HG02973 (cell line): ENCODE data around the gene XRRA1.
"Not testable (repeated sequence)": the region's sequence is repeated elsewhere in the genome, so short reads cannot be mapped to it uniquely, and the experiment has no call there.

Experiments
- ATAC-seq: cut with Tn5 transposase; IDR thresholded peaks from one replicate; pipeline ENCODE4 v1.9.1; 2021; ENCODE audit warnings: moderate library complexity; ENCODE audit not compliant: unreplicated experiment

Gene XRRA1

GRCh38 chr11:74839446-74839845, 109.4 kb downstream of the XRRA1 start:
- no peak for ATAC-seq

- ATAC-seq, result no peak
Observed at GRCh38 chr11:74838188-74838587, 110.7 kb downstream of the XRRA1 start.

GRCh38 chr11:74837191-74837590, 111.7 kb downstream of the XRRA1 start:
- ATAC-seq, result no peak

- ATAC-seq, result no peak
Observed at GRCh38 chr11:74826901-74827300, 122.0 kb downstream of the XRRA1 start.

DNA sequence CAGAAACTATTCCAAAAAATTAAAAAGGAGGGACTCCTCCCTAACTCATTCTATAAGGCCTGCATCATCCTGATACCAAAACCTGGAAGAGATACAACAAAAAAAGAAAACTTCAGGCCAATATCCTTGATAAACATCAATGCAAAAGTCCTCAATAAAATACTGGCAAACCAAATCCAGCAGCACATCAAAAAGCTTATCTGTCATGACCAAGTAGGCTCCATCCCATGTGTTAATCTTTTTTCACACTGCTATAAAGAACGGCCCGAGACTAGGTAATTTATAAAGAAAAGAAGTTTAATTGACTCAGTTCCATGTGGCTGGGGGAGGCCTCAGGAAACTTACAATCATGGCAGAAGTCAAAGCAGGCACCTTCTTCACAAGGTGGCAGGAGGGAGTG, 123.3 kb downstream of the XRRA1 start:
- not testable (repeated sequence) for ATAC-seq

DNA sequence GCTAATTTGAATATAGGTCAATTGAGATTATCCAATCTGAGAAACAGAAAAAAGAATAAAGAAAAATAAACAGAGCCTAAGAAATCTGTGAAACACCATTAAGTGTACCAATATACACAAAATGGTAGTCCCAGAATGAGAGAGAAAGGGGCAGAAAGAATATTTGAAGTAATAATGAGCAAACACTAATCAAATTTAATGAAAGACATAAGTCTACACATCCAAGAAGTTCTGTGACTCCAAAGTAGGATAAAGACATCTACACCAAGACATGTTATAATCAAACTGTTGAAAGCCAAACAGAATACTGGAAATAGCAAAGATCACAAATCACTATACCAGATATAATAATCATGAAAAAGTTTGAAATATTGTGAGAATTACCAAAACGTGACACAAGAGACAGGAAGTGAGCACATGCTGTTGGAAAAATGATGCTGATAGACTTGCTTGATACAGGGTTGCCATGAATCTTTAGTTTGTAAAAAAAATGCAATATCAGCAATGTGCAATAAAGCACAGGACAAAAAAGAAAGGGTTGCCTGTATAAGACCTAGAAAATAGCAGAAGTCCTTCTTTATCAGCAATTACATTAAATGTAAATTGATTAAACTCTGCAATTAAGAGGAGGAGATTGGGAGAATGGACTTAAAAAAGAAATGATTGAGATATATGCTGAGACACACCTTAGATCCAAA, 124.5 kb downstream of the XRRA1 start:
- ATAC-seq, result no peak

DNA sequence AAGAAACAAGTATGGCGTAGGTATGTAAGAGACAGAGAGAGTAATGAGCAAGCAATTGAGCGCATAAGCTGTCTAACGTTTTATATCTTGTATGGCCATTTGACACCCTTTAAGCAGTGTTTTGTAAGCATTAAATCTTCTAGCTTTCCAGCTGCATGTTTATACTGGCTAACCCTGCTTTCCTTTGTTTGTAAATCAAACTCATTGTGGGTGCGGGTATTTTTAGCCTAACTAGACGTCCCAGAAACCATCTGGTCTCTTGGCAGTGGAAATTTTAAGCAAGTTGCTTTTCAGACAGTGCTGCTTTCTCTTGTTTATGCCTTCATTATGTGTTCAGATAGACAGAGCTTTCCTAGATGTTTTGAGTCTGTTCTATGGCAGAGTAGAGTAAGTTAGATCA, 126.7 kb downstream of the XRRA1 start:
- no peak for ATAC-seq

DNA sequence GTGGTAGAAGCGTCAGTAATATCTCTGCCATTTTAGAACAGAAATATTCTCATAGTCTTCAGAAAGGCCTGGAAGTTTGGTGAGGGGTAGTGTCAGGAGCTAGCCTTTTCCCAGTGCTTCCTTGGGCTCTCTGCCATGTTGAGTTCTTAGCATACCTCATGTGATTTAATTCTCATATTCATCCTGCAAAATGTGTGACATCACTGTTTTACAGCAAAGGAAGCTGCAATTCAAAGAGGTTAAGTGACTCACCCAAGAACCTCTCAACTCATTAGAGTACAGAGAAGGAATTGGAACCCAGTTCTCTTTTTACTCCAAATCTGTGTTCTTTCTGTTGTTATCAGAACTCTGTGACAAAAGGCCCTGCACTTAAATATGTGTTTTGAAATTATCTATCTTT, 128.1 kb downstream of the XRRA1 start:
- no peak for ATAC-seq

DNA sequence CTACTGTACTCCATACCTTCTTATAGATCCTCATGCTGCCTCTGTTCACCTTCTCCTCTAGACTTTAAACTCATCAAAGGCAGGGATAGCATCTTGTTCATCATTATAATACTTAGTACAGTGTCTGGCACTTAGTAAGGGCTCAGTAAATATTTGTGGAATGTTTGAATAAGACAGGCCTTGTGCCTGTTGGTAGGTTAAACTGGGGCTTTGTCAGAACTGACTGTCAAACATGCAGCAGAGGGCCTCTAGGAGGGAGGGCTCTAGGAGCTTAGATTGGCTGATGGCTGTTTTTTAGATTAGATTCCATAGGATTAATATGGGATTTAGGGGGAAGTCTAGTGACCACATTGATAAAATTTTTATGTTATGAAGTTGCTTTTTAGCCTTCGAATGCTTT, 129.5 kb downstream of the XRRA1 start:
- ATAC-seq, result no peak

DNA sequence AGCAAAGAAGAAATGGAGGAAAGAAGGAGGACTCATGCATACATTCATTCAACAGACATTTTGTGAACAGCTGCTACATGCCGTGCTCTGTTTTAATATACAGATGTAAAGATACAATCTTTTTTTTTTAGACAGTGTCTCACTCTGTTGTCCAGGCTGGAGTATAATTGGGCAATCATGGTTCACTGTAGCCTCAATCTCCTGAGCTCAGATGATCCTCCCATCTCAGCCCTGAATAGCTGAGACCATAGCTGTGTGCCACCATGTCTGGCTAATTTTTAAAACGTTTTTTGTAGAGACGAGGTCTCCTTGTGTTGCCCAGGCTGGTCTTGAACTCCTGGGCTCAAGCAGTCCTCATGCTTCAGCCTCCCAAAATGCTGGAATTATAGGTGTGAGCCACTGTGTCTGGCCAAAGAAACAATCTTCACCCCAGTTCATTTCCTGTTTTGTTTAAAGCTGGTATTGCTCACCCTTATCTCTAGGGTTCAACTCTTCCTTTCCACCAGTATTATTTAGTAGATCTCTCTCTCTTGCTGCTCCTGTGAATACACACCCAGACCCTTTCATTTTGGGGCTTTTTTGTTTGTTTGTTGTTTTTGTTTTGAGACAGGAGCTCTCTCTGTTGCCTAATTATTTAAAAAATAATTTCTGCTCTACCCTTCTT, 130.5 kb downstream of the XRRA1 start:
- no peak for ATAC-seq

GRCh38 chr11:74816664-74817063, 132.2 kb downstream of the XRRA1 start:
- no peak for ATAC-seq

DNA sequence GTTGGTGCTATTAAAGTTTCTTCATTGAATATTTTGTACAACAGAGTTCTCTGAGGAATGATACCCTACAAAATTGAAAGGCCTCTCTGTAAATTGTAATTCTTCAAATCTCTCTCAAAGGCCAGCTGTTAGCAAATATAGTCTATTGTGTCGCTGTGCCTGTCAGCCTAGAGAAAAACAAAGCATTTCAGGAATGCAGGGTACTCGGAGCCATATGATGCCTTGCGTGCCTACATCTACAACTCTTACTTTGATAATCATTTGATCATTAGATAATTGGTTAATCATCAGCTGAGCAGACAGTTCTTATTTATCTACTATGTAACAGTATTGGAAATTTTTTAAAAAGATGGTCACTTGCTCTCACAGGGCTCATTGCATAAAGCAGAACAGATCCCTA, 132.9 kb downstream of the XRRA1 start:
- no peak for ATAC-seq

- ATAC-seq, result no peak
Observed at GRCh38 chr11:74809801-74810200, 139.1 kb downstream of the XRRA1 start.

GRCh38 chr11:74806267-74806666, 142.6 kb downstream of the XRRA1 start:
- ATAC-seq, result no peak

DNA sequence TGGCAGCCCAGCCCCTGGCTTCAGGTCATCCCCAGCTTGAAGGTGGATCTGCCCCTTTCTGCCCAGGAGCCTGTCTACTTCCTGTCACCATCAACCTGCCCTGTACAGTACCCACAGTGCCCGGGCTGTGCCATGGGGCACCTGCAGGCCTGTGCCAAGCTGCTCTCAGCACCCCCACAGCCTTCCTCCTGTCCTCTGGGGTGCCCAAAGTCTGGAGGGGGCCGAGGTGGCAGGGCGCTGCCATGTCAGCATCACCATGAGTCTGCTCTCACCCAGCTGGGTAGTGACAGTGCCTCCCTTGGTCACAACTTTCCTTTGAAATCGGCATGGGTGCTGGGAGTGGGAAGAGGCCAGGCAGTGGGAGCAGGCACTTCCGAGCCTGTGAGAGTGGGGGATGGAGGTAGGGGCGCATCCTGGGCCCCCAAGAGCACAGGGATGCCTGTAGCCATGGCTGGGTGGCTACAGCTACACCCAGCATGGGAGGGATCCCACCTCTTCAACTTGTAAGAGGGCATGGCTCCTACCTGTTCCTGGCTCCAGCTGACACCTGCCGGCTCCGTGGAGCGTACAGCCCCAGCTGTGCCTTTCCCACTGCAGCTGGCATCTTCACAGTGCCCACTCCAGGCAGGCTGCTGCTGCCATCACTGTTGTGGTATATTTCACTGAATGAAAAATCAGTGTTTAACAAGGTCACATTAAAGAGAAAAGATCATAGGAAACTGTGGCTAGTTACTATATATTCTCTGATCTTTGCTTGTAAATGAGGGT, 157.4 kb downstream of the XRRA1 start:
- ATAC-seq, result no peak
